Mesendoderm (in vitro differentiated cells): Measurements from ENCODE around the gene EXOSC2.

Source experiments
- DNase-seq: peaks from one replicate; pipeline ENCODE4 v3.0.0; 2013
- H2AK5ac ChIP-seq: 2 replicates; pipeline ENCODE4 v1.6.1; 2013; ENCODE audit warnings: low read length, inconsistent platforms
- H2BK120ac ChIP-seq: 2 replicates; pipeline ENCODE4 v1.6.1; 2013; ENCODE audit warnings: low read depth, mild to moderate bottlenecking, low read length, moderate library complexity, mixed read lengths
- H2BK15ac ChIP-seq: replicated peaks from 2 replicates; pipeline ENCODE4 v1.6.1; 2013; ENCODE audit warnings: low read depth, mild to moderate bottlenecking, moderate library complexity
- H2BK5ac ChIP-seq: 2 replicates; pipeline ENCODE4 v1.6.1; 2013; ENCODE audit warnings: low read length, inconsistent platforms
- H3K18ac ChIP-seq: 2 replicates; pipeline ENCODE4 v1.6.1; 2013; ENCODE audit warnings: mild to moderate bottlenecking, low read length, mixed read lengths
- H3K23ac ChIP-seq: one replicate; pipeline ENCODE4 v1.6.1; 2013; ENCODE audit warnings: low read length
- H3K27ac ChIP-seq: 2 replicates; pipeline ENCODE4 v1.5.1; 2013; ENCODE audit warnings: low read depth, mild to moderate bottlenecking, inconsistent platforms, low read length, moderate library complexity
- H3K27me3 ChIP-seq: 2 replicates; pipeline ENCODE4 v1.6.1; 2013; ENCODE audit warnings: low read length, control low read depth, mild to moderate bottlenecking, inconsistent platforms; ENCODE audit not compliant: insufficient read depth, poor library complexity
- H3K36me3 ChIP-seq: 2 replicates; pipeline ENCODE4 v1.6.1; 2013; ENCODE audit warnings: low read length, inconsistent platforms; ENCODE audit not compliant: control insufficient read depth, insufficient read depth
- H3K4ac ChIP-seq: one replicate; pipeline ENCODE4 v1.6.1; 2013; ENCODE audit warnings: low read depth, mild to moderate bottlenecking, low read length, moderate library complexity
- H3K4me1 ChIP-seq: 2 replicates; pipeline ENCODE4 v1.6.1; 2013; ENCODE audit warnings: low read depth, low read length, inconsistent platforms; ENCODE audit not compliant: control insufficient read depth
- H3K4me2 ChIP-seq: 2 replicates; pipeline ENCODE4 v1.6.1; 2013; ENCODE audit warnings: low read length
- H3K4me3 ChIP-seq: 2 replicates; pipeline ENCODE4 v1.5.1; 2013; ENCODE audit warnings: mild to moderate bottlenecking, low read length
- H3K56ac ChIP-seq: one replicate; pipeline ENCODE4 v1.6.1; 2013; ENCODE audit warnings: low read length
- H3K79me1 ChIP-seq: 2 replicates; pipeline ENCODE4 v1.6.1; 2013; ENCODE audit warnings: low read length, inconsistent platforms
- H3K79me2 ChIP-seq: 2 replicates; pipeline ENCODE4 v1.6.1; 2013; ENCODE audit warnings: mild to moderate bottlenecking, low read length; ENCODE audit not compliant: control insufficient read depth, insufficient read depth
- H3K9ac ChIP-seq: 2 replicates; pipeline ENCODE4 v1.6.1; 2013; ENCODE audit warnings: low read length, inconsistent platforms
- H4K5ac ChIP-seq: one replicate; pipeline ENCODE4 v1.6.1; 2013; ENCODE audit warnings: low read length
- H4K8ac ChIP-seq: one replicate; pipeline ENCODE4 v1.6.1; 2013; ENCODE audit warnings: low read depth, mild to moderate bottlenecking, control low read depth, low read length, moderate library complexity
- WGBS: extraction: QIAGEN DNeasy Blood & Tissue Kit; methylation state at CpG from one replicate; pipeline ENCODE4 v1.1.7; 2013; ENCODE audit warnings: low lambda C conversion rate, missing lambda C conversion rate; ENCODE audit not compliant: insufficient coverage; ENCODE audit errors: extremely low coverage; 5-methylcytosine and 5-hydroxymethylcytosine counted together

EXOSC2 gene

DNA sequence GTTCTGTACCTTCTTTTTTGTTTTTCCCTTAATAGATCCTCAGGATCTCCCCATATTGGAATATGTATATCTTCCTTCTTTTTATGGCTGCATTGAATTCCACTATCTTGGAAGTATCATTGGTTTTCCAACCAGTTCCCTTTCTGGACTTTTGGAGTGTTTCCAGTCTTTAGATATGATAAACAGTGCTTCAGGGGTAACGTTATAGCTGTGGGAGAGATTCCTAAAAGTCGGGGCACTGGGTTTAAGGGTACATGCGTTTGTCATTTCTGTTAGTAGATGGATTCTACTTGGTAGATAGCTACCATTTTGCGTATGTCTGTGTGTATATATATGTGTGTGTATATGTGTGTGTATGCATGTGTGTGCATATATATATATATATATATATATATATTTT is 42.0 kb downstream of the EXOSC2 start:
- Histone ChIP-seq H3K36me3 (no peaks in the 10 kb centered on the region), H3K27me3 (no peaks in the 10 kb centered on the region), H2BK5ac (no peak overlapping the region), H4K5ac (no peak overlapping the region), H3K4me1 (no peaks in the 10 kb centered on the region), H3K23ac (no peak overlapping the region), H3K79me2 (peaks cover 2% of the 10 kb centered on the region), H2AK5ac (no peak overlapping the region), H3K4ac (no peak overlapping the region), H2BK15ac (no peak overlapping the region), H3K4me2 (no peak overlapping the region), H3K4me3 (no peak overlapping the region), H2BK120ac (no peak overlapping the region), H3K56ac (no peak overlapping the region), H3K18ac (no peak overlapping the region), H3K79me1 (peaks cover 1% of the 10 kb centered on the region), H4K8ac (no peak overlapping the region), H3K9ac (no peak overlapping the region), H3K27ac (no peak overlapping the region)
- DNase-seq = no peak
- no CpG with 5 or more reads among the region's 4 CpGs for WGBS

DNA sequence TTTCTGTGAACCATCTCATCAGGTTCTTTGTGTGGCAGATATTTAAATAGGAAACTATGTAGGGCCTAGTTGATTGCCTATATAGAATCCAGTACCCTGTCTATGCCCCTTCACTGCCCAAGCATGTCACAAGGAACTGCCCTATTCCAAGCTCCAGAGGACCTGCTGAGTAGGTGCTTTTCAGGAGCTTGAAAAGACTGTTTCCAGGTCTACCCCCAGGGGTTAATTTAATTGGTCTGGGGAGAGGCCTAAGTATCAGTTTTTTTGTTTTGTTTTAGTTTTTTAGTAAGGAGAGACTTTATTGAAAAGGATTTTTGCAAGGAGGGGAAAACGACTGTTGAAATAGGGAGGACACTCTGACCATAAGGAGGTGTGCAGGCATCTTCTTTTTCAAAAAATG is 43.3 kb downstream of the EXOSC2 start:
- H4K8ac ChIP-seq = no peak overlapping the region
- no peak overlapping the region for H4K5ac ChIP-seq
- H3K27me3 ChIP-seq = no peaks in the 10 kb centered on the region
- H3K4ac ChIP-seq = no peak overlapping the region
- H3K18ac ChIP-seq = no peak overlapping the region
- H2BK5ac ChIP-seq = no peak overlapping the region
- H3K9ac ChIP-seq = no peak overlapping the region
- no peak for DNase-seq
- H2BK120ac ChIP-seq = no peak overlapping the region
- H3K23ac ChIP-seq = no peak overlapping the region
- H3K56ac ChIP-seq = no peak overlapping the region
- peaks cover 3% of the 10 kb centered on the region for H3K79me2 ChIP-seq
- no peaks in the 10 kb centered on the region for H3K4me1 ChIP-seq
- no peaks in the 10 kb centered on the region for H3K36me3 ChIP-seq
- peaks cover 6% of the 10 kb centered on the region for H3K79me1 ChIP-seq
- WGBS = no CpG with 5 or more reads among the region's 1 CpG
- H3K4me3 ChIP-seq = no peak overlapping the region
- no peak overlapping the region for H2AK5ac ChIP-seq
- no peak overlapping the region for H3K27ac ChIP-seq
- no peak overlapping the region for H2BK15ac ChIP-seq
- no peak overlapping the region for H3K4me2 ChIP-seq

DNA sequence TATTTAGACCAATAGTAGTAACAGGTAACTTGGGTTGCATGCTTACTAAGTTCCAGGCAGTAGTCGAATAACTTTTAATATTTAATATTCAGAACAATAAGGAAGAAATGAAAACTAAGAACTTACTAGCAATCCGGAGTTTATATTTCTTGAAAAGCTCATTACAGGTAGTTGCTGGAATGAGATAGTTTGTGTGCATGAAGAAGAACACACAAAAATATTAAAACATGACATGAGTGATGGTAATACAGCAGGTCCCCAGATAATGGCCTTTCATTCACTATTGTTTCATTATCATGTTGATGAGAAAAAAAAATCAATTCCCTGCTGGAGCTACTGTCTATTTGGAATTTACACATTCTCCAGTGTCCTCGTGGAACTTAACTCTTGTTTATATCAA is 44.7 kb downstream of the EXOSC2 start:
- no peak overlapping the region for H3K9ac ChIP-seq
- H4K8ac ChIP-seq = no peak overlapping the region
- H2BK15ac ChIP-seq = no peak overlapping the region
- H3K23ac ChIP-seq = no peak overlapping the region
- H3K36me3 ChIP-seq = no peaks in the 10 kb centered on the region
- H2BK5ac ChIP-seq = no peak overlapping the region
- peaks cover 9% of the 10 kb centered on the region for H3K79me1 ChIP-seq
- WGBS = no CpG with 5 or more reads among the region's 3 CpGs
- no peak overlapping the region for H4K5ac ChIP-seq
- H3K18ac ChIP-seq = no peak overlapping the region
- H3K4me3 ChIP-seq = no peak overlapping the region
- H3K27me3 ChIP-seq = no peaks in the 10 kb centered on the region
- no peak overlapping the region for H3K4ac ChIP-seq
- H2BK120ac ChIP-seq = no peak overlapping the region
- H3K56ac ChIP-seq = no peak overlapping the region
- peaks cover 4% of the 10 kb centered on the region for H3K79me2 ChIP-seq
- H2AK5ac ChIP-seq = no peak overlapping the region
- DNase-seq = no peak
- H3K4me2 ChIP-seq = no peak overlapping the region
- H3K4me1 ChIP-seq = no peaks in the 10 kb centered on the region
- no peak overlapping the region for H3K27ac ChIP-seq

DNA sequence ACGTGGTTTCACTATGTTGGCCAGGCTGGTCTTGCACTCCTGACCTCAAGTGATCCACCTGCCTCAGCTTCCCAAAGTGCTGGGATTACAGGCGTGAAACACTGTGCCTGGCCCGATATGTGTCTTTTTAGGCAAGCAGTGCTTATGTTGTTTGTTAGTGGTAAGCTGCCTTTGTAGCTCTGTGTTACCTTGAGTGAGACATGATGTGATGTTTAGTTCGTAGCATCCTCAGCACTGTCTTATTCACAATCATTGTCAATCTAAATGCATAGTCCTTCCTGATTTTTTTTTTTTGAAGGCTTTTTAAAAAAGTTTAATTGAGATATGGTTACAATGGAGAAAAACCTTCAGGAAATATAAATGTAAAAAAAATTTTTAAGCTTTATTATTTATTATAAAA is 45.5 kb downstream of the EXOSC2 start:
- Histone ChIP-seq H3K56ac (no peak overlapping the region), H3K4ac (no peak overlapping the region), H3K27ac (no peak overlapping the region), H3K4me3 (no peak overlapping the region), H3K4me2 (no peak overlapping the region), H2BK120ac (no peak overlapping the region), H3K79me1 (peaks cover 11% of the 10 kb centered on the region), H3K18ac (no peak overlapping the region), H3K4me1 (no peaks in the 10 kb centered on the region), H3K79me2 (peaks cover 7% of the 10 kb centered on the region), H4K8ac (no peak overlapping the region), H3K36me3 (no peaks in the 10 kb centered on the region), H2AK5ac (no peak overlapping the region), H3K27me3 (no peaks in the 10 kb centered on the region), H2BK5ac (no peak overlapping the region), H3K9ac (no peak overlapping the region), H4K5ac (no peak overlapping the region), H2BK15ac (no peak overlapping the region), H3K23ac (no peak overlapping the region)
- no peak for DNase-seq
- WGBS = no CpG with 5 or more reads among the region's 4 CpGs

DNA sequence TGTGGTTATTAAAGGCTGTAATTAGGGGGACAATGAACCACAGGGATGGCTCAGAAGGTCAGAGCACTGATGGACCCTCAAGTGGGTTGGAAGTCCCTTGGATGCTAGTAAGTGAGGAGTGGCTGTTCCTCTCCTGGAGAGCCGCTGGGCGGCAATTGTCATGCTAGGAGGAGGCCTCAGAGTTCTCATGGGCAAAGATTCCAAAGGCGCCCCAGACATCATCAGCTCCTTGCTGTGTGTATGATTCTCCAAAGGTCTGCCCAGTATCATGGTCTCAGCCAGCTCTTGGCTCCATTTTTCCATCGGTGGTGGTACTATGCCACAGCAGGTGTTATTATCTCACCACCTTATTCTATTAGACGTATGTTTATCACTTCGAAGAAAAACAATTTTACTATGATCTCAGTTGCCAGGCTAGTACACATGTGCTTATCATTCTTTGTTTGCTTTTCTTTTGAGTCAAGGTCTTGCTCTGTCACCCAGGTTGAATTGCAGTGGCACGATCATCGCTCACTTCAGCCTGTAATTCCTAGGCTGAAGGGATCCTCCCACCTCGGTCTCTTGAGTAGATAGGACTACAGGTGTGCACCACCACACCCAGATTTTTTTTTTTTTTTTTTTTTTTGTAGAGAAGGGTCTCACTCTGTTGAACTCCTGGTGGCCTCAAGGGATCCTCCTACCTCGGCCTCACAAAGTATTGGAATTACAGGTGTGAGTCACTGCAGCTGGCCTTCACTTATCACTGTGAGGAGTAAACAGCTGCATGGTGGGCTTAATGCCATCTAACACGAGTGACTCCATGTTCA is 46.8 kb downstream of the EXOSC2 start:
- H4K5ac ChIP-seq = no peak overlapping the region
- H3K36me3 ChIP-seq = no peaks in the 10 kb centered on the region
- H2AK5ac ChIP-seq = no peak overlapping the region
- no peak overlapping the region for H3K23ac ChIP-seq
- no peak overlapping the region for H3K27ac ChIP-seq
- H2BK15ac ChIP-seq = no peak overlapping the region
- H3K9ac ChIP-seq = no peak overlapping the region
- peaks cover 11% of the 10 kb centered on the region for H3K79me1 ChIP-seq
- no peak overlapping the region for H3K56ac ChIP-seq
- H4K8ac ChIP-seq = no peak overlapping the region
- H3K4ac ChIP-seq = no peak overlapping the region
- H2BK5ac ChIP-seq = no peak overlapping the region
- DNase-seq = no peak
- WGBS = no CpG with 5 or more reads among the region's 11 CpGs
- H2BK120ac ChIP-seq = no peak overlapping the region
- H3K79me2 ChIP-seq = peaks cover 7% of the 10 kb centered on the region
- no peaks in the 10 kb centered on the region for H3K27me3 ChIP-seq
- H3K4me1 ChIP-seq = no peaks in the 10 kb centered on the region
- no peak overlapping the region for H3K18ac ChIP-seq
- H3K4me2 ChIP-seq = no peak overlapping the region
- H3K4me3 ChIP-seq = no peak overlapping the region

DNA sequence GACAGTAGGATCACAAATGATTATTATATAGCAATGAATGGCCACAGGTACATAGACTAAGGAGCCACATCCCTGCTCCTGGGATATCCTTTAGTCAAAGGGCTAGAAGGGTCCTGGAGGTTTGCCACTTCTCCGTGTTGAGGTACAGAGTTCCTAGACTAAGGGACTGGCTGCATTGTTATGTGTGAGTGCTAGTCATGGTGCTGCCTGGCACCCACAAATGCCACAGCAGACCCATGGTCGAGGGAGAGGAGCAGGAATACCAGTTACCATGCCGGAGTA is 47.4 kb downstream of the EXOSC2 start:
- DNase-seq = no peak

More for the DNA sequence above, 47.4 kb downstream of the EXOSC2 start:
- Histone ChIP-seq H4K8ac (no peak overlapping the region), H3K27me3 (no peaks in the 10 kb centered on the region), H3K79me2 (peaks cover 7% of the 10 kb centered on the region), H3K36me3 (no peaks in the 10 kb centered on the region), H3K4me2 (no peak overlapping the region), H3K4me1 (no peaks in the 10 kb centered on the region), H2BK120ac (no peak overlapping the region), H3K18ac (no peak overlapping the region), H3K9ac (no peak overlapping the region), H3K27ac (no peak overlapping the region), H2AK5ac (no peak overlapping the region), H3K79me1 (peaks cover 11% of the 10 kb centered on the region), H3K4ac (no peak overlapping the region), H3K4me3 (no peak overlapping the region), H3K23ac (no peak overlapping the region), H4K5ac (no peak overlapping the region), H3K56ac (no peak overlapping the region), H2BK5ac (no peak overlapping the region), H2BK15ac (no peak overlapping the region)
- WGBS = no CpG with 5 or more reads among the region's 3 CpGs
